ENCODE results near the gene ARVCF.

GRCh38 chr22:20051927-20052308 is 35.3 kb upstream of the ARVCF start:
- TF ChIP-seq TAF1 (IDR thresholded peaks at IDR 0.05; ENCODE audit: borderline replicate concordance, insufficient read depth, low read length) (no peak), POLR2AphosphoS5 (IDR thresholded peaks at IDR 0.05; ENCODE audit: low read depth, low read length) (no peak), REST (IDR thresholded peaks at IDR 0.05; ENCODE audit: insufficient read depth in 1 of 2, low read depth in 2 of 2, low read length in 2 of 2) (no peak)

Data from PFSK-1 (cell line).